Endodermal cell (in vitro differentiated cells): ENCODE results near the gene XXYLT1. TPM values are rescaled to one million over a fixed set of nuclear protein-coding genes. Genes with fewer than 3 reads are reported as not detected.

Source experiments
- DNase-seq: peaks from one replicate; pipeline ENCODE4 v3.0.0-alpha.2; 2017
- H3K27ac ChIP-seq: 2 replicates; pipeline ENCODE4 v1.5.1; 2013; ENCODE audit warnings: mild to moderate bottlenecking, low read depth, low read length, moderate library complexity
- H3K27me3 ChIP-seq: 2 replicates; pipeline ENCODE4 v1.6.1; 2013; ENCODE audit warnings: mild to moderate bottlenecking, low read length, moderate library complexity; ENCODE audit not compliant: insufficient read depth, control insufficient read depth, poor library complexity, severe bottlenecking
- H3K36me3 ChIP-seq: 2 replicates; pipeline ENCODE4 v1.7.0; 2013; ENCODE audit warnings: mild to moderate bottlenecking, low read length, moderate library complexity; ENCODE audit not compliant: control insufficient read depth, insufficient read depth
- H3K4me1 ChIP-seq: one replicate; pipeline ENCODE4 v1.7.0; 2013; ENCODE audit warnings: low read length; ENCODE audit not compliant: control insufficient read depth, insufficient read depth
- H3K4me3 ChIP-seq: 2 replicates; pipeline ENCODE4 v1.5.1; 2013; ENCODE audit warnings: mild to moderate bottlenecking, low read length, moderate library complexity
- H3K9ac ChIP-seq: 2 replicates; pipeline ENCODE4 v1.6.1; 2013; ENCODE audit warnings: mild to moderate bottlenecking, low read length, moderate library complexity; ENCODE audit not compliant: poor library complexity, severe bottlenecking; ENCODE audit errors: extremely low read depth
- H3K9me3 ChIP-seq: 2 replicates; pipeline ENCODE4 v1.6.1; 2013; ENCODE audit warnings: mild to moderate bottlenecking, low read length, moderate library complexity; ENCODE audit not compliant: control insufficient read depth
- H3K27ac Mint-ChIP-seq: 2 replicates; pipeline ENCODE4 v1.8.0; 2020; ENCODE audit warnings: mixed read lengths
- H3K27me3 Mint-ChIP-seq: 2 replicates; pipeline ENCODE4 v1.8.0; 2021; ENCODE audit warnings: mild to moderate bottlenecking, mixed read lengths; ENCODE audit not compliant: insufficient read depth
- H3K36me3 Mint-ChIP-seq: 2 replicates; pipeline ENCODE4 v1.8.0; 2020; ENCODE audit warnings: low read depth, mixed read lengths
- H3K4me1 Mint-ChIP-seq: 2 replicates; pipeline ENCODE4 v1.8.0; 2020; ENCODE audit warnings: mixed read lengths
- H3K4me3 Mint-ChIP-seq: 2 replicates; pipeline ENCODE4 v1.8.0; 2020; ENCODE audit warnings: mild to moderate bottlenecking, moderate library complexity, mixed read lengths
- H3K9me3 Mint-ChIP-seq: 2 replicates; pipeline ENCODE4 v1.8.0; 2020; ENCODE audit warnings: mild to moderate bottlenecking, mixed read lengths
- WGBS, 2 experiments: methylation state at CpG; one replicate each; pipeline versions ENCODE4 v1.1.5 to v1.1.7; 2013; ENCODE audit warnings: missing lambda C conversion rate in 2 of 2, mixed read lengths in 1 of 2; ENCODE audit not compliant: insufficient coverage in 1 of 2, insufficient read length in 1 of 2; 5-methylcytosine and 5-hydroxymethylcytosine counted together
- total RNA-seq, 2 donors: library from RNA; stranded (reverse); fragmentation: NEBNext Ultra II Directional in 1 of 2; extraction: Animal tissue kit (Norgen Biotek cat#: 25700) in 1 of 2; gene quantifications; 2 replicates in 1 of 2; 3 replicates in 1 of 2; pipeline ENCODE4 v1.2.1, GENCODE V29; 2021
- TF ChIP-seq, protein P1 (sequence below): fragments of 200-600 bp; sonication (generic); conservative IDR thresholded peaks from 2 replicates; pipeline ENCODE4 v1.5.0; 2021; ENCODE audit warnings: antibody characterized with exemption, mild to moderate bottlenecking

Gene XXYLT1
- total RNA-seq, 2 donors from 2014 or later, result 35.5 to 38.3 TPM

DNA sequence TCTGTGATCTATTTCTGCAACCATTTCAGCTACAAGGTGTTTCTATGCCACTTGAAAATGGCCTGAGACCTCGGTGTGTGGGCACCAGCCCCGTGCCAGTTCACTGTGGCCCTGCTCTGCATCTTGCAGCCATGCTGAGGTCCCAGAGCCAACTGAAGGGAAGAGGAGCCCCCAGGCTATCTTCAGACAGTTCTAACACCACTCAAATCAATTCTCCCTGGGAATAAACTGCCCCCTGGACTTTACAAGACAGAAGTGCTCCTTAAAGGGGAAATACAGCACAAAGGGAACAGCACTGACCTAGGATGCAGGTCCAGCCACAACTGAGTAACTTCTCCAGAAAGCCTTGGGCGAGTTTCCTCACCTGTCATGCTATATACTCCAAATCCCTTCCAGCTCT lies 3.9 kb downstream of the XXYLT1 start:
- H3K4me3 ChIP-seq, result no peak overlapping the region
- H3K27ac ChIP-seq, result no peak overlapping the region
- no peaks in the 10 kb centered on the region for H3K27me3 ChIP-seq
- peaks cover 33% of the 10 kb centered on the region for H3K36me3 ChIP-seq
- Mint-ChIP-seq H3K27me3 (no peaks in the 10 kb centered on the region), H3K4me1 (peaks cover 16% of the 10 kb centered on the region), H3K9me3 (no peaks in the 10 kb centered on the region), H3K27ac (no peak overlapping the region), H3K36me3 (peaks cover 42% of the 10 kb centered on the region), H3K4me3 (no peak overlapping the region)
- no peaks in the 10 kb centered on the region for H3K9me3 ChIP-seq
- peaks cover 6% of the 10 kb centered on the region for H3K4me1 ChIP-seq
- DNase-seq, result no peak
- H3K9ac ChIP-seq, result no peak overlapping the region
- TF ChIP-seq, protein P1, sequence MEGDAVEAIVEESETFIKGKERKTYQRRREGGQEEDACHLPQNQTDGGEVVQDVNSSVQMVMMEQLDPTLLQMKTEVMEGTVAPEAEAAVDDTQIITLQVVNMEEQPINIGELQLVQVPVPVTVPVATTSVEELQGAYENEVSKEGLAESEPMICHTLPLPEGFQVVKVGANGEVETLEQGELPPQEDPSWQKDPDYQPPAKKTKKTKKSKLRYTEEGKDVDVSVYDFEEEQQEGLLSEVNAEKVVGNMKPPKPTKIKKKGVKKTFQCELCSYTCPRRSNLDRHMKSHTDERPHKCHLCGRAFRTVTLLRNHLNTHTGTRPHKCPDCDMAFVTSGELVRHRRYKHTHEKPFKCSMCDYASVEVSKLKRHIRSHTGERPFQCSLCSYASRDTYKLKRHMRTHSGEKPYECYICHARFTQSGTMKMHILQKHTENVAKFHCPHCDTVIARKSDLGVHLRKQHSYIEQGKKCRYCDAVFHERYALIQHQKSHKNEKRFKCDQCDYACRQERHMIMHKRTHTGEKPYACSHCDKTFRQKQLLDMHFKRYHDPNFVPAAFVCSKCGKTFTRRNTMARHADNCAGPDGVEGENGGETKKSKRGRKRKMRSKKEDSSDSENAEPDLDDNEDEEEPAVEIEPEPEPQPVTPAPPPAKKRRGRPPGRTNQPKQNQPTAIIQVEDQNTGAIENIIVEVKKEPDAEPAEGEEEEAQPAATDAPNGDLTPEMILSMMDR, result no peak
- 90 to 91% methylated on average over 1 to 3 of the region's 3 CpGs for WGBS, 2 experiments

- no peak overlapping the region for H3K9ac ChIP-seq
- peaks cover 33% of the 10 kb centered on the region for H3K36me3 ChIP-seq
- TF ChIP-seq, protein P1, result no peak
- H3K4me3 Mint-ChIP-seq, result no peak overlapping the region
- H3K27ac Mint-ChIP-seq, result no peak overlapping the region
- no peak overlapping the region for H3K4me3 ChIP-seq
- H3K4me1 ChIP-seq, result peaks cover 6% of the 10 kb centered on the region
- H3K4me1 Mint-ChIP-seq, result peaks cover 14% of the 10 kb centered on the region
- no peaks in the 10 kb centered on the region for H3K27me3 ChIP-seq
- H3K36me3 Mint-ChIP-seq, result peaks cover 42% of the 10 kb centered on the region
- H3K27ac ChIP-seq, result no peak overlapping the region
- no peaks in the 10 kb centered on the region for H3K9me3 ChIP-seq
- no peaks in the 10 kb centered on the region for H3K9me3 Mint-ChIP-seq
- WGBS, 2 experiments, result 94 to 100% methylated on average over 3 to 5 of the region's 5 CpGs
- H3K27me3 Mint-ChIP-seq, result no peaks in the 10 kb centered on the region
- no peak for DNase-seq
Measured at GRCh38 chr3:195266428-195266827, 4.5 kb downstream of the XXYLT1 start.

DNA sequence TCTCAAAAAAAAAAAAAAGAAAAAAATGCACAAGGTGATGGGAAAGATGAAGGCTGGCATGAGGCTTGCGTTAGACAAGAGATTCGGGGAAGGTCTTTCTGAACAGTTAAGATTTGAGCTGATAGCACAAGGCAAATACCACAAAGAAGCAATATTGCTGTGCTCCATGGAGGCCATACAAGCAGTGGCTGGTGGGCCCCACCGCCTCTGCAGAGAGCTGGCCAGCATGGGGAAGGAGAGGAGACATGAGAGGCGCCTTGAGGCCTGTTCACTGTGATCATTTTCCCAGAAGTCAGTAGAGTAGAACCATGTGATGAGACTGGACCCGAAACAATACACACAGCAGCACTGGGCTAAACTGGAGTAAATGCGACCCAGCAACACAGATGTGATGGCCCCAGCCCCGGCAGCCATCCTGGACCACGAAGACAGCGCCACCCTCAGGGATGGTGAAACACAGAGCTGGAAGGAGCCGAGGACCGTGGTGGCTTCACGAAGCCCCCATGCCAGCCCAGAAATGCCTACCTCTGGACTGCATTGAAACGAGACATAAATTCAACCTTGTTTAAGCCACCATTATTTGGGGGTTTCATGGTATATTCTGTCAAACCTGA lies 5.5 kb downstream of the XXYLT1 start:
- H3K9ac ChIP-seq, result no peak overlapping the region
- no peak for DNase-seq
- Mint-ChIP-seq H3K27ac (no peak overlapping the region), H3K4me1 (peaks cover 17% of the 10 kb centered on the region), H3K36me3 (peaks cover 42% of the 10 kb centered on the region), H3K4me3 (no peak overlapping the region), H3K9me3 (no peaks in the 10 kb centered on the region), H3K27me3 (no peaks in the 10 kb centered on the region)
- WGBS, 2 experiments, result 94 to 97% methylated on average over 10 to 13 of the region's 13 CpGs
- peaks cover 33% of the 10 kb centered on the region for H3K36me3 ChIP-seq
- peaks cover 6% of the 10 kb centered on the region for H3K4me1 ChIP-seq
- no peak overlapping the region for H3K27ac ChIP-seq
- no peak overlapping the region for H3K4me3 ChIP-seq
- H3K27me3 ChIP-seq, result no peaks in the 10 kb centered on the region
- no peaks in the 10 kb centered on the region for H3K9me3 ChIP-seq
- TF ChIP-seq, protein P1, result no peak
